ENCODE measurements around the gene CACNA1C. TPM values are rescaled to one million over a fixed set of nuclear protein-coding genes. Genes with fewer than 3 reads are reported as not detected.

CACNA1C gene
- total RNA-seq, 1 experiment from 2014 or later = 1.1 TPM

GRCh38 chr12:2076728-2077127 is 23.9 kb downstream of the CACNA1C start:
- H3K4me3 Mint-ChIP-seq = no peak overlapping the region
- Histone ChIP-seq H3K14ac (ENCODE audit: insufficient read depth, low read length) (no peak overlapping the region), H2AFZ (ENCODE audit: low read length) (no peak overlapping the region), H4K8ac (replicated peaks; ENCODE audit: insufficient read length, low read depth, low read length) (peak overlapping the region; percentile 72), H4K91ac (ENCODE audit: insufficient read length, low read depth, low read length) (no peak overlapping the region), H3K9ac (ENCODE audit: extremely low read depth, insufficient read length, low read length) (no peak overlapping the region), H2BK5ac (ENCODE audit: insufficient read length, low read length) (no peak overlapping the region), H3K4ac (ENCODE audit: low read depth, low read length) (no peak overlapping the region), H2BK12ac (ENCODE audit: insufficient read length, low read depth, low read length) (no peak overlapping the region), H3K4me1 (ENCODE audit: insufficient read depth, low read length) (no peaks in the 10 kb centered on the region), H4K20me1 (ENCODE audit: control insufficient read depth, insufficient read depth, insufficient read length) (no peaks in the 10 kb centered on the region), H3K27ac (ENCODE audit: insufficient read length, low read depth, low read length) (no peak overlapping the region), H2BK120ac (ENCODE audit: low read depth, low read length, poor library complexity, severe bottlenecking) (no peak overlapping the region), H4K5ac (ENCODE audit: insufficient read length, low read depth, low read length) (no peak overlapping the region), H2BK15ac (ENCODE audit: low read depth, low read length) (no peak overlapping the region), H3K27me3 (ENCODE audit: insufficient read depth, low read length) (no peaks in the 10 kb centered on the region), H3K18ac (ENCODE audit: insufficient read length, low read depth, low read length) (peak overlapping the region; percentile 46), H3K23me2 (ENCODE audit: insufficient read length, low read depth, low read length, poor library complexity, severe bottlenecking) (no peaks in the 10 kb centered on the region), H3K4me2 (ENCODE audit: insufficient read depth, insufficient read length, low read length) (no peak overlapping the region), H3K79me2 (ENCODE audit: insufficient read depth, low read length) (no peaks in the 10 kb centered on the region), H3K23ac (ENCODE audit: insufficient read length, low read depth, low read length) (no peak overlapping the region), H3K79me1 (ENCODE audit: insufficient read depth, low read depth, low read length, poor library complexity, severe bottlenecking) (no peaks in the 10 kb centered on the region), H2AK5ac (ENCODE audit: insufficient read length, low read length) (no peak overlapping the region), H3T11ph (ENCODE audit: low read length) (no peak overlapping the region), H3K56ac (ENCODE audit: insufficient read length, low read depth, low read length) (no peak overlapping the region), H3K9me3 (ENCODE audit: control insufficient read depth, low read depth, low read length) (no peaks in the 10 kb centered on the region), H2BK20ac (ENCODE audit: low read depth, low read length, poor library complexity, severe bottlenecking) (no peak overlapping the region)
- TF ChIP-seq CTCF (conservative IDR thresholded peaks at IDR 0.05) = no peak
- peak overlapping the region in 1 of 3 experiments; percentile 27; a peak in 1 of 7 replicates for H3K27ac Mint-ChIP-seq
- no CpG with 5 or more reads among the region's 10 CpGs for WGBS (ENCODE audit: extremely low coverage, insufficient read length, low lambda C conversion rate)
- H3K4me1 Mint-ChIP-seq = peaks cover 3 to 18% of the 10 kb centered on the region in 2 experiments
- H3K27me3 Mint-ChIP-seq (ENCODE audit: low read depth) = 0 out of 2 replicates have a peak, but pooled peaks cover 2% of the 10 kb centered on the region
- peaks cover 0 to 19% (median 7%) of the 10 kb centered on the region in 3 experiments for H3K36me3 Mint-ChIP-seq (ENCODE audit: insufficient read depth in 1 of 3, low read depth in 3 of 3)
- DNase-seq = no peak
- peaks cover 17 to 21% of the 10 kb centered on the region in 2 experiments for H3K9me3 Mint-ChIP-seq

Measured in H9 (cell line).